ENCODE measurements around the gene RPS6KA2.

The RPS6KA2 gene

DNA sequence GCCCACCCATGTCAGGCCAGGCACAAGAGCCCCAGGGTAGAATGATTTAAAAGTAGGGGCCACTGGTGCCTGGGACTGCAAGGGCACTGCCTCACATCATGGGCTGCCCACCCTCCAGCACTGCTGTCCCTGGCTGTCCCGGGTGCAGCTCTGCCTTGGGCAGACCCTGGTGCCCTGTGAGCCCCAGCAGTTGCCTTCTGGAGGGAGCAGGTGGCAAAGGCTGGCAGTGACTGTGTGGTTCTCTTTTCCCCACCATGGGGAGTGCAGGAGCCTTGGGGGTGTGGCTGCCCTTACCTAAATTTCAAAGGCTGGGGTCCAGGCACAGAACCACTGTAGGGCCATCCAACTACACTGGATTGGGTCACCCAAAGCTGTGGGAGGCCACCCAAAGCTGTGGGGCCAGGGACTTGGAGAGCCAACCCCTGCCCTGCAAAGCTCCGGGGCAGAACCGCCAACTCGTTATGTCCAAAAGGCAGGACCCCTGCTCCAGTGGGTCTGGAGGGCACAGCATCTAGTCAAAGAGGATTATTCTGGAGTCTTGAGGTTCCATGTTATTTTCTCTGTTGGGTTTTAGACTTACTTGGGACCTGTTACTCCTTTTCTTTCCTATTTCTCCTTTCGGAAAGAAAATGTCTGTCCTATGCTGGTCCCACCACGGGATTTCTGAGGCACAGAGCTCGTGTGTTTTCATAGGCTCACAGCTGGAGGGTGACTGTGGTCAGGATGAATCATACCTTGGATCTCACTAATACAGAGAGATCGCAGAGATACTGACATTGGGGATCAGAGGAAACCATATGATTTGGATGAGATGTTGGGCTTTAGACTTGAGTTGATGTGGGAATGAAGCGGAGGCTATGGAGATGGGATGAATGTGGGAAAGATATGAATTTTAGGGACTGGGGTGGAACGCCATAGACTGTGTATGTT, 105.9 kb downstream of the RPS6KA2 start:
- no peak for DNase-seq (ENCODE audit: extremely low spot score)
- TF ChIP-seq FOXA1 (IDR thresholded peaks at IDR 0.05) (no peak), FOXM1 (IDR thresholded peaks at IDR 0.05; ENCODE audit: borderline replicate concordance) (no peak), FOXK2 (IDR thresholded peaks at IDR 0.05) (no peak), CTBP1 (IDR thresholded peaks at IDR 0.05; ENCODE audit: borderline replicate concordance) (no peak), ELF4 (IDR thresholded peaks at IDR 0.05) (no peak), ARNT (IDR thresholded peaks at IDR 0.05) (no peak), L3MBTL2 (conservative IDR thresholded peaks at IDR 0.05) (no peak), ZNF384 (IDR thresholded peaks at IDR 0.05) (no peak), LEF1 (IDR thresholded peaks at IDR 0.05; ENCODE audit: borderline replicate concordance) (no peak), SUZ12 (IDR thresholded peaks at IDR 0.05) (no peak), SP1 (IDR thresholded peaks at IDR 0.05) (no peak), HDGF (IDR thresholded peaks at IDR 0.05; ENCODE audit: borderline replicate concordance) (no peak), NFRKB (IDR thresholded peaks at IDR 0.05) (no peak), TARDBP (IDR thresholded peaks at IDR 0.05) (no peak), BHLHE40 (IDR thresholded peaks at IDR 0.05; ENCODE audit: borderline replicate concordance) (no peak)
- TF ChIP-seq, protein P1, sequence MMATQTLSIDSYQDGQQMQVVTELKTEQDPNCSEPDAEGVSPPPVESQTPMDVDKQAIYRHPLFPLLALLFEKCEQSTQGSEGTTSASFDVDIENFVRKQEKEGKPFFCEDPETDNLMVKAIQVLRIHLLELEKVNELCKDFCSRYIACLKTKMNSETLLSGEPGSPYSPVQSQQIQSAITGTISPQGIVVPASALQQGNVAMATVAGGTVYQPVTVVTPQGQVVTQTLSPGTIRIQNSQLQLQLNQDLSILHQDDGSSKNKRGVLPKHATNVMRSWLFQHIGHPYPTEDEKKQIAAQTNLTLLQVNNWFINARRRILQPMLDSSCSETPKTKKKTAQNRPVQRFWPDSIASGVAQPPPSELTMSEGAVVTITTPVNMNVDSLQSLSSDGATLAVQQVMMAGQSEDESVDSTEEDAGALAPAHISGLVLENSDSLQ (IDR thresholded peaks at IDR 0.05), result no peak
- ChIA-PET POLR2A (no interaction called here), CTCF (no interaction called here)

DNA sequence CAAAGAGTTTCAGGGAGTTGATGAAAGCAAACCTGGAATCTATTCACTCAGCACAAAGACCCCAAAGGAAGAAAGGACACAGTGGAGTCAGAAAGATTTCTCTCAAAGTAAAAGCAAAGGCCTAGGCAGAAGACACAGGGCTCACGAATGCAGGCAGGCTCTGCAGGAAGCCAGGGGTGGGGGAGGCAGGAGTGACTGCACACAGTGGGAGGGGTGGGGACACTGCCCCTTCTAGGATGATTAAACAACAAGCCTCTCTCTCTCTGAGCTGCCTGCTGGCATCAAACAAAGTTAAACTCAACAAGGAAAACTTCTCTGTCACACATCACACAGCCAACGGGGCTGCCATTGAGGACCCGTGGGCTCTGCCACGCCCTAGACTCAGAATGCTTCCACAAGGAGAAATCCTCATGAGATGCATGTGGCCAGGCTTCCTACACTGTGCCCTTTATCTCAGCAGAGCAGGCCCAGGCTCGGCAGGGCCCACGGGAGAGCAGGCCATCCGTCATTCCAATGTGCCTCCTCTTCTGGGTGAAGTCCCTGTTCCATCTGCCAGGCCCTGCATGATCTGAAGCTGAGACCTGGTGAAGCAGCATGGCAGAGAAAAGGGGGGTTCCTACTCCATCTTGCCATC, 110.7 kb downstream of the RPS6KA2 start:
- DNase-seq (ENCODE audit: extremely low spot score), result no peak
- POLR2A ChIA-PET, result no interaction called here
- CTCF ChIA-PET, result no interaction called here
- TF ChIP-seq ARNT (IDR thresholded peaks at IDR 0.05) (no peak), LEF1 (IDR thresholded peaks at IDR 0.05; ENCODE audit: borderline replicate concordance) (no peak), NFRKB (IDR thresholded peaks at IDR 0.05) (no peak), ELF4 (IDR thresholded peaks at IDR 0.05) (no peak), TARDBP (IDR thresholded peaks at IDR 0.05) (no peak), BHLHE40 (IDR thresholded peaks at IDR 0.05; ENCODE audit: borderline replicate concordance) (no peak), FOXK2 (IDR thresholded peaks at IDR 0.05) (no peak), L3MBTL2 (conservative IDR thresholded peaks at IDR 0.05) (no peak), CTBP1 (IDR thresholded peaks at IDR 0.05; ENCODE audit: borderline replicate concordance) (no peak), HDGF (IDR thresholded peaks at IDR 0.05; ENCODE audit: borderline replicate concordance) (no peak), SUZ12 (IDR thresholded peaks at IDR 0.05) (no peak), SP1 (IDR thresholded peaks at IDR 0.05) (no peak), FOXA1 (IDR thresholded peaks at IDR 0.05) (no peak)
- TF ChIP-seq, protein P1 (IDR thresholded peaks at IDR 0.05), result no peak

DNA sequence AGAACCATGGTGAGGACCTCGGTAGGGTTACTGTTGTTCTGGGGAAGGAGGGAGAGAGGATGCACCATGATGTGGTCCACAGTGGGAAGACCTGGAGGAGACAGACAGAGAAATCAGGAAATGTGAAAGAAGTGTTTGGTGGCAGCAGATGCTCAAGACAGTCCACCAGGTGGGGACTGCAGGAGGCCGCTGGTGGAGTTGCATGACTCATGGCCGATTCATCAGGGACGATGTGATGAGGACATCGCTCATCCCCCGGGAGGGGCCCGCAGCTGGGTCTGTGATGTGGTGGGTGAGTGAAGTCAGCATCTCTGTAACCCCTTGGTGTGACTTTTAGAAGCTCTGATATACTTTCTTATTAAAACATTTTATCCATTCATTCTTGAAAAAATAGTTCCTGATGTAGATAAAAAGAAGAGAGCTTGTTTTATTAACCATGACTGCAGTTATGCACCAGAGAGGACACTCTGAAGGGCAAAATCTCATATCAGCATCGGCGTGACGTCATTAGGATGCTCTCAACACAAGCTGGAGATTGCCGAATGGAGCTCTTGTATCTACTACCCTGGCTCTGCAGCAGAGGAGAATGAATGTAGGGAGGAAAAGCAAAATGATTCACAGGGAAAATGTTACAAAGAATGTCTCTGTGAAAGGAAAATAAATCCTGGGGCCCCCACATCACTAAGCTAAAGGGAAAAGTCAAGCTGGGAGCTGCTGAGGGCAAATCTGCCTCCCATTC, 111.8 kb downstream of the RPS6KA2 start:
- no peak for TF ChIP-seq ARNT (IDR thresholded peaks at IDR 0.05)
- no peak for TF ChIP-seq FOXM1 (IDR thresholded peaks at IDR 0.05; ENCODE audit: borderline replicate concordance)
- TF ChIP-seq LEF1 (IDR thresholded peaks at IDR 0.05; ENCODE audit: borderline replicate concordance), result no peak
- TF ChIP-seq SUZ12 (IDR thresholded peaks at IDR 0.05), result no peak
- no peak for TF ChIP-seq BHLHE40 (IDR thresholded peaks at IDR 0.05; ENCODE audit: borderline replicate concordance)
- TF ChIP-seq FOXA1 (IDR thresholded peaks at IDR 0.05), result no peak
- DNase-seq (ENCODE audit: extremely low spot score), result peak; percentile 37
- CTCF ChIA-PET, result interaction anchor here (0.7 to 1.0 kb wide), 2 partner anchors 18 to 260 kb away, joined by 3 read pairs; no protein-coding TSS in a partner anchor
- POLR2A ChIA-PET, result no interaction called here

DNA sequence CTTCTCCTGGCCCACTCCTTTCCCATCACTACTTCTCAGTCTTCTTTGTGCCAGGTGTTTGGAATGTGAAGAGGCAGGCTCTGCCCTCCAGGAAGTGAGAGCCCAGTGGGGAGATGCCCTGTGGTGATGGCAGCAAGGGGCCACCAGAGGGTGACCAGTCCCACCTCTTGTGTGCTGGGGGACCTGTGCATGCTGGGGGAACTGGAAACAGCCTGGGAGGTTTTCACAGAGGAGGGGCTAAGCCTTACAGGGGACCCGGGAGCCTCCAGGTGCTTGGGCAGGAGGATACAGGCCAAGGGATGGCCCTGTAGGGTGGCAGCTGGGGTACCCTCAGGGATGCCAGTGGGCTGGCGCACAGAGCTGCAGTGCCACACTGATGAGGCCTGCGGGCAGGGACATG, 112.9 kb downstream of the RPS6KA2 start:
- POLR2A ChIA-PET, result no interaction called here
- CTCF ChIA-PET, result no interaction called here
- no peak for TF ChIP-seq NFRKB (IDR thresholded peaks at IDR 0.05)
- no peak for TF ChIP-seq ZNF384 (IDR thresholded peaks at IDR 0.05)
- TF ChIP-seq LEF1 (IDR thresholded peaks at IDR 0.05; ENCODE audit: borderline replicate concordance), result no peak
- no peak for TF ChIP-seq BHLHE40 (IDR thresholded peaks at IDR 0.05; ENCODE audit: borderline replicate concordance)
- TF ChIP-seq CTBP1 (IDR thresholded peaks at IDR 0.05; ENCODE audit: borderline replicate concordance), result no peak
- TF ChIP-seq FOXM1 (IDR thresholded peaks at IDR 0.05; ENCODE audit: borderline replicate concordance), result no peak
- no peak for TF ChIP-seq TARDBP (IDR thresholded peaks at IDR 0.05)
- no peak for TF ChIP-seq HDGF (IDR thresholded peaks at IDR 0.05; ENCODE audit: borderline replicate concordance)
- no peak for TF ChIP-seq ELF4 (IDR thresholded peaks at IDR 0.05)
- TF ChIP-seq L3MBTL2 (conservative IDR thresholded peaks at IDR 0.05), result no peak
- no peak for TF ChIP-seq FOXK2 (IDR thresholded peaks at IDR 0.05)
- no peak for TF ChIP-seq SP1 (IDR thresholded peaks at IDR 0.05)
- no peak for TF ChIP-seq FOXA1 (IDR thresholded peaks at IDR 0.05)
- TF ChIP-seq, protein P1 (IDR thresholded peaks at IDR 0.05), result no peak
- TF ChIP-seq ARNT (IDR thresholded peaks at IDR 0.05), result no peak
- no peak for DNase-seq (ENCODE audit: extremely low spot score)

DNA sequence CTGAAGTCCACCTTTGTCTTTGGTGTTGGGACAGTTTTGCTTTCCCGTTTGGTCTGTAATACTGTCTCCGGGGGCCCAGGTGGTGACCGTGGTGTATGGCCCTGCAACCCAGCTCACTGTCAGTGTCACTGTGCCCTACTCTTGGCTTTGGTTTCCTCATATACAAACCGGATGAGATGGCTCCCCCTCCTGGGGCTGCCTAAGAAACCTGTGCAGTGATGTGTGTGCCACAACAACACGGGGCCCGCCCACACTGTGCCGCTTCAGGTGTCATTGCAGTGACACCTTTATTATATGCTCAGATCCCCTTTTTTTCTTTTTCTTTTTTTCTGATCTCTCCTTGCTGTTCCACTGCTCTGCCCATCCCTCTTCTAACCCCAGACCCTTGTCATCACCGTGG, 114.5 kb downstream of the RPS6KA2 start:
- no peak for TF ChIP-seq FOXA1 (IDR thresholded peaks at IDR 0.05)
- no peak for TF ChIP-seq SP1 (IDR thresholded peaks at IDR 0.05)
- TF ChIP-seq BHLHE40 (IDR thresholded peaks at IDR 0.05; ENCODE audit: borderline replicate concordance), result no peak
- TF ChIP-seq TARDBP (IDR thresholded peaks at IDR 0.05), result no peak
- TF ChIP-seq FOXK2 (IDR thresholded peaks at IDR 0.05), result no peak
- no peak for TF ChIP-seq CTBP1 (IDR thresholded peaks at IDR 0.05; ENCODE audit: borderline replicate concordance)
- no peak for TF ChIP-seq FOXM1 (IDR thresholded peaks at IDR 0.05; ENCODE audit: borderline replicate concordance)
- TF ChIP-seq L3MBTL2 (conservative IDR thresholded peaks at IDR 0.05), result no peak
- TF ChIP-seq HDGF (IDR thresholded peaks at IDR 0.05; ENCODE audit: borderline replicate concordance), result no peak
- TF ChIP-seq NFRKB (IDR thresholded peaks at IDR 0.05), result no peak
- TF ChIP-seq LEF1 (IDR thresholded peaks at IDR 0.05; ENCODE audit: borderline replicate concordance), result no peak
- TF ChIP-seq ZNF384 (IDR thresholded peaks at IDR 0.05), result no peak
- no peak for TF ChIP-seq ARNT (IDR thresholded peaks at IDR 0.05)
- TF ChIP-seq, protein P1 (IDR thresholded peaks at IDR 0.05), result no peak
- no peak for TF ChIP-seq SUZ12 (IDR thresholded peaks at IDR 0.05)
- TF ChIP-seq ELF4 (IDR thresholded peaks at IDR 0.05), result no peak
- ChIA-PET POLR2A (no interaction called here), CTCF (interaction anchor here (1.2 kb wide), 1 partner anchor 15 kb away, joined by 3 read pairs; no protein-coding TSS in a partner anchor)
- no peak for DNase-seq (ENCODE audit: extremely low spot score)
